Cortex of kidney (tissue), 1 donor: ENCODE measurements around the gene PLA2R1.

Experiments used
- DNase-seq: peaks from one replicate; lab custom pipeline; 2025; lab: John Stamatoyannopoulos, UW

The PLA2R1 gene

GRCh38 chr2:159895258-159896065, 167.0 kb downstream of the PLA2R1 start:
- DNase-seq: no peak

DNA sequence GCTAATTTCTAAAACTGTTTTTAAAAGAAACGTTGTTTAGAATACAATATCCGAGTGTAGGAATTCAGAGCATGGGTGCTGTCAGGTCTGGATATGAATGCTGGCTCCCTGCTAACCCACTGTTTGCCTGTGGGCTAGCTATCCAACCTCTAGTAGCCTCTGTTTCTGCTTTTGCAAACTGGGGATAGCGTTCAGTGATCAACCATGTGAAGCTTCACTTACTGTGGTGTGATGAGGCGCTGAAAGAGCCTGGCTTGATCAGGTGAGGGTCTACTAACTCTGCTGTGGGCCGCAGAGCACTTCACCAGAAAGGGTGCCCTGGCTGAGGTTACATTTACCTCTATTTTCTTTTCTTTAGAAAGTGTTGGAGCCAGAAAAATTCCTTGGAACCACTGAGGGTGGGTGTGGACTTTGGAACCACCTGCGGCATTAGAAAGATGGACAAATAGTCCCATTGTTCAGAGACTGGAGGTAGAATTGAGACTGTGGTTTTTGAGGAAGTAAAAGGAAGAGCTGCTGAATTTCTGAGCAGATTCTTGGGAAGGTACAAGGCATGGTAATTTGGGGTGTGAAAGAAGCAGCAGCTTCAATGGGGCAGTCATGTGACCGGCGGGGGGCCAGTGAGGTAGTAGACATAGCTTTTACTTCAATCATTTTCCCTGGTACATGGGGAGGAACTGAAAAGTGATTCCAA, 168.1 kb downstream of the PLA2R1 start:
- no peak for DNase-seq

DNA sequence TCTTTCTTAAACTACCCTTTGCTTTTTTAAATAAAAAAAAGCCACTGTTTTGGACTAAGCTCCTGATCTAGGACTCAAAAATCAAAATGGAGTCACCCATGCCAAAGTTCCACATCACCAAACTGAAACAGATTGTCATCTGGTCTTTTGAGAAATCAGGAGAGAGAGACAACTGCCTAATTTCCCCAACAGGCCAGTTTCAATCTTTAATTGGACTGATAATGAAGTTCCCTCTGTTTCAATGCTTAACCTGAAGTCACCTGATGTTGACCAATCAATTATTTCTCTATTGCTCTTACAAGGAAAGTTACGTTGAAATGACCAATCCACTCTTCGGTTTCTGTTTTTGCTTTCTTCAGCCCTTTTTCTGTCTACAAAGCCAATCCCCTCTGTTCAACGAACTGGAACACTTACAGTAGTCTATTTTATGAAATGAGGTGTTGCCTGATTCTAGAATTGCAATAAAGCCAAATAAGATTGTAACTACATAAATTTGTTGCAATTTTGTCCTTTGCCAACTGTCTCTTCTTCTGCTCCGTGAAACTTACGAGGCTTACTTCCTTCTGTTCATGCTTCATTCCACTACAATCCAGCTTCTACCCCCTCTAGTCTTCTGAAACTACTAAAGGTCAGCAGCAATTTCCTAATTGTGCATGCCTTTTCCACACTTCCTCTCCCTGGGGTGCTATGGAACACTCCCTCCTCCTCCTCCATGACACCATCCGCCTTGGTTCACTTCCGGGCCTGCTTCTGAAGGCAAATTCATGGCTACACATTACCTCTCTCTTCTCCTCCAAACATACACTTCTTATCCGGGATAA, 169.2 kb downstream of the PLA2R1 start:
- DNase-seq: no peak

DNA sequence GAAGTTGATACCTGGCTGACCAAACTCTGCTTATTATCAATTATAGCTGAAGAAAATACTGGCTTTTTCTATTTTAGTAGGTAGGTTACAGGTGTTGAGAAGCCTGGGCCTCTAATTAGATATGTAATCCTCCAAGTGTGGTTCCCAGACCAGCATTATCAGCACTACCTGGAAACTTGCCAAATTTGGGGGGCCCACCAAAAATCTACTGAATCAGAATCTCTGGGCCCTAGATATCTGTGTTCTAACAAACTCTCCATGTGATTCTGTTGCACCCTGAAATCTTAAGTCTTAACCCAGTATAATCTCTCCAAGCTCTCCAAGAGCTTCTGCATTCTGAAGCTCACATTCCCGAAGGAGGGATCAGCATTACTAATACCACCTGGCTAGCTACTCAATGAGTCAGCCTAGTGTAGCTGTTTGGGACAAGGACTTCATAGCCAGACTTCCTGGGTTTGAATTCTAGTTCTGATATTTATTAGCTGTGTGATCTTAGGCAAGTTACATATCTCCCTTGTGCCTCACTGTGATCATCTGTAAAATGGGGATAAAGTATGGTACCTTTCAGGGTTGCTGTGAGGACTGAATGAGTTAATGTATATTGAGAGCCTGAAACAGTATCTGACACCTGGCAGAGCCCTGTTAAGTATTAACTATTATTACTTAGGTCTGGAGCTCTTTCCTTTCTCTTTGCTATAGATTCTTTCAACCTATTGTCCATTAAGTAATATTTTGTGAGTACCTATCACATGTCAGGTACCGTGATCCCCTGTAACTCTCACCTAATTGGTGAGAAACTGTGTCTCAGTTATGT, 170.3 kb downstream of the PLA2R1 start:
- DNase-seq: no peak

- no peak for DNase-seq
These were observed 171.2 kb downstream of the PLA2R1 start for GRCh38 chr2:159891267-159891588.

DNA sequence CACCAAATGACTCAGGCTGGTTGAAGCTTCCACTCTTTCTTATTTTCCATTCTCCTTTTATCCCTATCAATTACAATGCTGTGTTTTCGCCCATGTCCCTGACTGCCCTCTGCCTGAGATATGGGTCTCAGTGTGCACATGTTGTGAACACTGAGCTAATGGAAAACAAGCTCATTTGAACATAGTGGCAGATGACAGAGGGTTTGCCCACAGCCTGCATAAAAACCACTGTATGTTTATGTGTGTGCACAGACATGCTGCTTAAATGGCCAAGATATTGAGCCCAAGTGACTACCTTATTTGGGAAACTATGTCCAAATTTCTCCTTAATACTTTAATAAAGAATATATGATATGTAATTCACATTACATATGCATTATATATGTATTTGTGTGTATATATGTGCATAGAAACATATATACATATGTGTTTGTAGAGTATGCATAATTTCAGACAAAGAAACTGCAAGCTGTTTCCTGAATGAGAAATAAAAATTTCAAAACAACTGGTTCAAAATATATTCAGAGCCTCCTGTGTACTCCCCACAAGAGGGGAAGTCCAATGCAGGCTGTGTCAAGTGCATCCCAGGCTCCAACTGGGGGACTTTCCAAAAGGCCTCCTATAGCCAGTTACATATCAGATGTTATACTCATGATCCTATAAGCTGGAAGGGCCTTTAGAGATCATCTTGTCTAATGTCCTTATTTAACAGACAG, 171.7 kb downstream of the PLA2R1 start:
- DNase-seq: no peak

DNA sequence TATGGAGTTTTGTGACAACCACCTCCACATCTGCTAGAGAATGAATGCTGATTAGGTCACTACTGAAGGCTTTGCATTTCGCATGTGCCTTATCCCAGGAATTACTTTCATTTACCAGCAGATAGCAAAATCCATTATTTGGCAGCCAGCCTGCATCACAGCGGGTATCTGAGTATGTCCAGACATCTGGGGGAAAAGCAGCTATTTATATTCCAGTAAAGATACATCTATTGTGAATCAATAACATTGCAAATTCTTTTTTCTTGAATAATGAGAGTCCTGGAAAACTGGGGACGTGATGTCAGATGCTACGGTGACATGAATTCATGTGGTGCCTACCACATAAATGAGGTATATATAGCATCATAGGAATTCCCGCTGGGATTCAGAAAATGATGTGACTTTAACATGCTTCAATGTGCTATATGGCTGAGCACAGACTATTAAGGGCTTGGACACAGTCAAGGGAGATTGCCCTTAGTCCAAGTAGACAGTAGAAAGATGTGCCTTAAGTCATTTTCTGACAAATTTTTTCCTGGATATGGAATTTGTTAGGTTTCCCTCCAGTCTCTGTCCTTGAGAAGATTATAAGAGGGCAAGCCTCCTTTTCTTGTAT, 180.2 kb downstream of the PLA2R1 start:
- no peak for DNase-seq
